HL-60 (cell line): ENCODE results near the gene CHCHD10.

Source experiments
- DNase-seq, 2 experiments: peaks; one replicate each; pipeline ENCODE4 v3.0.0-alpha.2; 2010 to 2020; ENCODE audit warnings: low read depth in 1 of 2, low spot score in 1 of 2
- H3K27ac ChIP-seq: fragments of 250-450 bp; sonication (Bioruptor Pico); replicated peaks from 2 replicates; pipeline ENCODE4 v1.5.1; 2020; ENCODE audit warnings: mild to moderate bottlenecking, moderate library complexity
- H3K27me3 ChIP-seq: fragments of 250-450 bp; sonication (Bioruptor Pico); 2 replicates; pipeline ENCODE4 v1.5.1; 2021; ENCODE audit warnings: mild to moderate bottlenecking, moderate library complexity; ENCODE audit not compliant: insufficient read depth, poor library complexity, severe bottlenecking
- H3K4me3 ChIP-seq: replicated peaks from 2 replicates; pipeline ENCODE4 v1.5.1; 2011; ENCODE audit warnings: mild to moderate bottlenecking, control low read depth, low read length; ENCODE audit not compliant: insufficient read depth
- CTCF ChIP-seq: IDR thresholded peaks from one replicate; pipeline ENCODE4 v1.5.1; 2011; ENCODE audit warnings: low read length, control low read depth, inconsistent platforms; ENCODE audit not compliant: insufficient read depth
- GABPA ChIP-seq: IDR thresholded peaks from 2 replicates; pipeline ENCODE4 v1.6.1; 2012; ENCODE audit warnings: low read depth
- POLR2AphosphoS5 ChIP-seq: IDR thresholded peaks from 2 replicates; pipeline ENCODE4 v1.6.1; 2012; ENCODE audit warnings: low read depth
- REST ChIP-seq: IDR thresholded peaks from 2 replicates; pipeline ENCODE4 v1.6.1; 2012; ENCODE audit warnings: low read depth; ENCODE audit not compliant: insufficient replicate concordance
- SPI1 ChIP-seq: IDR thresholded peaks from 2 replicates; pipeline ENCODE4 v1.6.1; 2012; ENCODE audit warnings: low read depth, mild to moderate bottlenecking, borderline replicate concordance

Gene CHCHD10

DNA sequence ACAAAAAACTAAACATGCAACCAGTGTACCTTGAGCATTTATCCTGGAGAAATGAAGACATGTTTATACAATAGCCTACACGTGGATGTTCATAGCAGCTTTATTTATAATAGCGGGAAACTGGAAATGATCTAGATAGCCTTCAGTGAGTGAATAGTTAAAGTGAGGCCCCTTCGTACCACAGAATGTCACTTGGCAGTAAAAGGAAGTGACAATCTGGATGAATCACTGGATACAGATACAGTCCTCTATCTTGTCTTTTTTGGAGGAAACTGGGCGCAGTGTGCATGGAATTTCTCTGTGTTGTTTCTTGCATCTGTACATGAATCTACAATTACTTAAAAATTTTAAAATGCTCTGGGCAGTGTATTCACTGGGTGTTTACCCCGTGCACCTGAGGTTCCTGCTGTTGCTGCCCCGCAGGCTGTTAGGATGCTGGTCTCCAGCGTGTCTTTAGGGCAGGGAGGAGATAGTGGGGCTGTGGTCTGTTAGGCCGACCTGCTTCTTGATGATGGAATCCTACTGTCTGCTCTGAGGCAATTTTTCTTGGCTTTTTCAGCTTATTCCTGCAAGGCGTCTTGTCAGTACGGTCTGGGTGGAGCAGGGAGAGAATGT is 47.9 kb upstream of the CHCHD10 start:
- no peak overlapping the region for H3K27ac ChIP-seq
- no peak for DNase-seq

DNA sequence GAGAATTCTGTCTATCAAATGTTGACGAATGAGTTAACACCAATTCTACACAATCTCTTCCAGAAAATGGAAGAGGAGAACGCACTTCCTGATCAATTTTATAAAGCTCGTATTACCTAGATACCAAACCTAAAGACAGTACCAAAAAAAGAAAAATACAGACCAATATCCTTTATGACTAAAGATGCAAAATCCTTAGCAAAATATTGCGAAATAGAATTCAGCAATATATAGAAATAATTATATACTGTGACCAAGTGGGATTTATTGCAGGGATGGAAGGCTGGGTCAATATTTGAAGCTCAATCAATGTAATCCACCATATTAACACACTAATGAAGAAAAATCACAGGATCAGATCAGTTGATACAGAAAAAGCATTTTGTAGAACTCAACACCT is 44.6 kb upstream of the CHCHD10 start:
- Histone ChIP-seq H3K27ac (no peak overlapping the region), H3K27me3 (no peaks in the 10 kb centered on the region), H3K4me3 (no peak overlapping the region)
- TF ChIP-seq GABPA = no peak
- no peak for TF ChIP-seq CTCF
- TF ChIP-seq SPI1 = no peak
- TF ChIP-seq POLR2AphosphoS5 = no peak
- no peak for TF ChIP-seq REST
- no peak for DNase-seq

More for the DNA sequence above, 47.9 kb upstream of the CHCHD10 start:
- no peak overlapping the region for H3K4me3 ChIP-seq
- no peaks in the 10 kb centered on the region for H3K27me3 ChIP-seq
- TF ChIP-seq CTCF (no peak), SPI1 (no peak; the same call in 1 of the 2 replicates), GABPA (no peak), POLR2AphosphoS5 (no peak), REST (no peak)

- TF ChIP-seq SPI1 (no peak), CTCF (no peak), REST (no peak), GABPA (no peak), POLR2AphosphoS5 (no peak)
- no peak for DNase-seq
- Histone ChIP-seq H3K27me3 (no peaks in the 10 kb centered on the region), H3K27ac (no peak overlapping the region), H3K4me3 (no peak overlapping the region)
Measured at GRCh38 chr22:23806837-23807236, 39.1 kb upstream of the CHCHD10 start.
